Testis (tissue), 2 donors: ENCODE measurements around the gene GID4.

ENCODE experiments used
- CTCF ChIP-seq, 3 experiments: fragments of 450-650 bp in 2 of 3; fragments of 200-600 bp in 1 of 3; sonication (generic) in 1 of 3; IDR thresholded peaks; one replicate each; pipeline ENCODE4 v1.5.1; 2016 to 2019; ENCODE audit warnings: antibody characterized with exemption in 3 of 3, mild to moderate bottlenecking in 2 of 3, moderate library complexity in 1 of 3
- POLR2A ChIP-seq: fragments of 450-650 bp; IDR thresholded peaks from one replicate; pipeline ENCODE4 v1.6.1; 2017; ENCODE audit warnings: antibody characterized with exemption, mild to moderate bottlenecking, moderate library complexity

- no peak for TF ChIP-seq POLR2A
- TF ChIP-seq CTCF (IDR thresholded peaks at IDR 0.05), result no peak
Measured at GRCh38 chr17:18105027-18105426, 65.8 kb downstream of the GID4 start.
